Stimulated activated CD4-positive, alpha-beta T cell treated with anti-CD3 and anti-CD28 coated beads, Interleukin-15, amount 100 ng/mL, for 1 hour (primary cell): ENCODE results near the gene ACTR3C.
"Not testable (repeated sequence)": the region's sequence is repeated elsewhere in the genome, so short reads cannot be mapped to it uniquely, and the experiment has no call there.

ENCODE experiments used
- DNase-seq, 2 donors: peaks; one replicate each; pipeline ENCODE4 v3.0.0-alpha.2; 2020; ENCODE audit warnings: low read depth in 1 of 2, low spot score in 1 of 2

The ACTR3C gene

DNA sequence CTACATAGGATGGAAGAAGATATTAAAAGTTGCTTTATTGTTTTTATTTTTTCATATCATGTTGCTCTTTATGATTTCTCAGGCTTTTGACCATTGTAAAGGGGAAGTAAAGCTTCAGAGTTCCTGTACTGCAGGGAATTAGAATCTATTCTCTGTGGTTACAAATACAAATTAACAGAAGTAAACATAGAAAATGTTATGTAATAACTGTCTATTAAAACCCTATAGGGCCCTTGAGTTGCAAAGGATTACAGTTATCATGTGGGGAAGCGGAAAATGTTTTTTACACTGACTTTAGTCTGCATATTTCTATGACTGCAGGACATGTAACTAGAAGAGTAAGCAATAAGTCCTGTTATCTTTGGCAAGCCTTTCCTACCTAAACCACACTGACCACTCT lies 116.5 kb downstream of the ACTR3C start:
- not testable (repeated sequence) for DNase-seq

GRCh38 chr7:150205866-150206265 lies 117.5 kb downstream of the ACTR3C start:
- not testable (repeated sequence) for DNase-seq

DNA sequence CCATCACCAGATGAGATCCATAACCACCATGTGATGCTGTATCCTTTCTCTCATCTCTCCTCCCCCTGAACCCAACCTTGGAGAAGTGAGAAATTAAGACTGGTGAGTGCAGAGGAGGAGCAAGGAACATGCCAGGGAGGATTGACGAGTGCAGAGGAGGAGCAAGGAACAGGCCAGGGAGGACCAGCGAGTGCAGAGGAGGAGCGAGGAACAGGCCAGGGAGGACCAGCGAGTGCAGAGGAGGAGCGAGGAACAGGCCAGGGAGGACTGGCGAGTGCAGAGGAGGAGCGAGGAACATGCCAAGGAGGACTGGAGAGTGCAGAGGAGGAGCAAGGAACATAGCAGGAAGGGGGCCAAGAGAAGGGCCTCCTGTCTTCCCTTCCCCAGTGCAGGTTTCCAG lies 118.8 kb downstream of the ACTR3C start:
- DNase-seq, result not testable (repeated sequence)

GRCh38 chr7:150202894-150203293 lies 120.5 kb downstream of the ACTR3C start:
- not testable (repeated sequence) for DNase-seq
